T-helper 17 cell (primary cell): ENCODE measurements around the gene ZC3H7B. TPM values are rescaled to one million over a fixed set of nuclear protein-coding genes. Genes with fewer than 3 reads are reported as not detected.
"Not testable (repeated sequence)": the region's sequence is repeated elsewhere in the genome, so short reads cannot be mapped to it uniquely, and the experiment has no call there.

Experiments
- ATAC-seq: fragments of 150-1000 bp; cut with Tn5 transposase; 2 replicates; pipeline ENCODE4 v1.10.0; 2021; ENCODE audit warnings: mild to moderate bottlenecking, moderate library complexity
- DNase-seq, 3 donors: peaks; one replicate each; pipeline versions ENCODE4 v3.0.0 to v3.0.0-alpha.2; 2020 to 2021
- H3K9me3 ChIP-seq: one replicate; pipeline ENCODE4 v1.7.0; 2013; ENCODE audit warnings: low read length, mild to moderate bottlenecking; ENCODE audit not compliant: control insufficient read depth, poor library complexity, severe bottlenecking
- H3K27ac Mint-ChIP-seq: one replicate; pipeline ENCODE4 v1.8.0; 2022; ENCODE audit warnings: mild to moderate bottlenecking, moderate library complexity, mixed read lengths
- H3K27me3 Mint-ChIP-seq: one replicate; pipeline ENCODE4 v1.8.0; 2022; ENCODE audit warnings: mixed read lengths
- H3K36me3 Mint-ChIP-seq: one replicate; pipeline ENCODE4 v1.8.0; 2022; ENCODE audit warnings: low read depth, mixed read lengths
- H3K4me1 Mint-ChIP-seq: one replicate; pipeline ENCODE4 v1.8.0; 2022; ENCODE audit warnings: mild to moderate bottlenecking, mixed read lengths
- H3K4me3 Mint-ChIP-seq: one replicate; pipeline ENCODE4 v1.8.0; 2022; ENCODE audit warnings: mild to moderate bottlenecking, moderate library complexity, mixed read lengths
- total RNA-seq, 4 donors: library from RNA in 2 of 4; stranded (reverse) in 2 of 4; gene quantifications; one replicate each; pipeline ENCODE4 v1.2.3 and lab custom pipeline; 2022 to 2026

The ZC3H7B gene
- total RNA-seq, result 10 to 100 TPM; 33.5 to 35.9 TPM
- total RNA-seq (lab: John Stamatoyannopoulos, UW), result 109 to 121 reads per million in 2 donors

GRCh38 chr22:41301085-41302020 lies at the start of gene ZC3H7B:
TSS of gene ZC3H7B (plus strand) at chr22:41301525. CDS start at chr22:41320661, 19,136 bp downstream.
- H3K4me1 Mint-ChIP-seq, result peaks cover 23% of the 10 kb centered on the region
- peak; percentile 97 for ATAC-seq
- peak; percentile 82 to 84 (median 83) for DNase-seq
- no peaks in the 10 kb centered on the region for H3K9me3 ChIP-seq
- peak within 1 kb of the TSS; percentile 93 for H3K27ac Mint-ChIP-seq
- H3K4me3 Mint-ChIP-seq, result peak within 1 kb of the TSS; percentile 89
- no peaks in the 10 kb centered on the region for H3K27me3 Mint-ChIP-seq
- H3K36me3 Mint-ChIP-seq, result no peaks in the 10 kb centered on the region

GRCh38 chr22:41252365-41252764 lies 49.0 kb upstream of the ZC3H7B start:
- no peak for DNase-seq
- H3K4me1 Mint-ChIP-seq, result peaks cover 2% of the 10 kb centered on the region
- ATAC-seq, result no peak
- H3K4me3 Mint-ChIP-seq, result no peak overlapping the region
- H3K27ac Mint-ChIP-seq, result no peak overlapping the region
- no peaks in the 10 kb centered on the region for H3K27me3 Mint-ChIP-seq
- peaks cover 5% of the 10 kb centered on the region for H3K36me3 Mint-ChIP-seq
- no peaks in the 10 kb centered on the region for H3K9me3 ChIP-seq

- H3K4me3 Mint-ChIP-seq, result no peak overlapping the region
- H3K36me3 Mint-ChIP-seq, result peaks cover 7% of the 10 kb centered on the region
- DNase-seq (no peak), ATAC-seq (no peak)
- peaks cover 2% of the 10 kb centered on the region for H3K4me1 Mint-ChIP-seq
- H3K27ac Mint-ChIP-seq, result peak overlapping the region; percentile 88
- no peaks in the 10 kb centered on the region for H3K27me3 Mint-ChIP-seq
- no peaks in the 10 kb centered on the region for H3K9me3 ChIP-seq
These were observed 47.1 kb upstream of the ZC3H7B start for GRCh38 chr22:41254230-41254629.

- no peaks in the 10 kb centered on the region for H3K9me3 ChIP-seq
- Mint-ChIP-seq H3K4me1 (peaks cover 2% of the 10 kb centered on the region), H3K36me3 (peaks cover 5% of the 10 kb centered on the region), H3K4me3 (no peak overlapping the region), H3K27me3 (no peaks in the 10 kb centered on the region), H3K27ac (peak overlapping the region; percentile 37)
- ATAC-seq (no peak), DNase-seq (no peak)
These were observed 44.8 kb upstream of the ZC3H7B start for GRCh38 chr22:41256254-41257253.

- ATAC-seq (no peak), DNase-seq (no peak)
- H3K27me3 Mint-ChIP-seq, result no peaks in the 10 kb centered on the region
- H3K27ac Mint-ChIP-seq, result peak overlapping the region; percentile 37
- H3K4me3 Mint-ChIP-seq, result no peak overlapping the region
- no peaks in the 10 kb centered on the region for H3K9me3 ChIP-seq
- peaks cover 5% of the 10 kb centered on the region for H3K36me3 Mint-ChIP-seq
- H3K4me1 Mint-ChIP-seq, result peaks cover 2% of the 10 kb centered on the region
These were observed 43.6 kb upstream of the ZC3H7B start for GRCh38 chr22:41257696-41258095.

GRCh38 chr22:41259756-41260155 lies 41.6 kb upstream of the ZC3H7B start:
- not testable (repeated sequence) for H3K27ac Mint-ChIP-seq, DNase-seq, ATAC-seq, H3K36me3 Mint-ChIP-seq, H3K9me3 ChIP-seq, H3K4me3 Mint-ChIP-seq, H3K4me1 Mint-ChIP-seq, H3K27me3 Mint-ChIP-seq

- DNase-seq (no peak), ATAC-seq (no peak)
- no peaks in the 10 kb centered on the region for H3K27me3 Mint-ChIP-seq
- no peak overlapping the region for H3K4me3 Mint-ChIP-seq
- H3K9me3 ChIP-seq, result no peaks in the 10 kb centered on the region
- peaks cover 4% of the 10 kb centered on the region for H3K4me1 Mint-ChIP-seq
- H3K27ac Mint-ChIP-seq, result no peak overlapping the region
- H3K36me3 Mint-ChIP-seq, result peaks cover 2% of the 10 kb centered on the region
These were observed 40.5 kb upstream of the ZC3H7B start for GRCh38 chr22:41260871-41261270.

GRCh38 chr22:41261541-41262249 lies 39.6 kb upstream of the ZC3H7B start:
- H3K9me3 ChIP-seq, result no peaks in the 10 kb centered on the region
- ATAC-seq (no peak), DNase-seq (no peak)
- H3K4me1 Mint-ChIP-seq, result peaks cover 7% of the 10 kb centered on the region
- H3K27me3 Mint-ChIP-seq, result no peaks in the 10 kb centered on the region
- no peak overlapping the region for H3K4me3 Mint-ChIP-seq
- H3K36me3 Mint-ChIP-seq, result peaks cover 2% of the 10 kb centered on the region
- H3K27ac Mint-ChIP-seq, result peak overlapping the region; percentile 27

- Mint-ChIP-seq H3K4me3 (no peak overlapping the region), H3K4me1 (peaks cover 7% of the 10 kb centered on the region), H3K36me3 (peaks cover 2% of the 10 kb centered on the region), H3K27me3 (no peaks in the 10 kb centered on the region), H3K27ac (peak overlapping the region; percentile 27)
- DNase-seq, result no peak
- no peaks in the 10 kb centered on the region for H3K9me3 ChIP-seq
- ATAC-seq, result no peak
These were observed 39.0 kb upstream of the ZC3H7B start for GRCh38 chr22:41262250-41262765.

GRCh38 chr22:41263704-41264103 lies 37.6 kb upstream of the ZC3H7B start:
- Mint-ChIP-seq H3K4me1 (peaks cover 7% of the 10 kb centered on the region), H3K4me3 (peak overlapping the region; percentile 31), H3K27ac (peak overlapping the region; percentile 81), H3K36me3 (peaks cover 4% of the 10 kb centered on the region), H3K27me3 (no peaks in the 10 kb centered on the region)
- ATAC-seq (no peak), DNase-seq (no peak)
- no peaks in the 10 kb centered on the region for H3K9me3 ChIP-seq

- H3K4me1 Mint-ChIP-seq, result peaks cover 7% of the 10 kb centered on the region
- DNase-seq, result no peak
These were observed 36.9 kb upstream of the ZC3H7B start for GRCh38 chr22:41264408-41264941.

GRCh38 chr22:41267958-41268357 lies 33.4 kb upstream of the ZC3H7B start:
- no peak for ATAC-seq
- no peak overlapping the region for H3K27ac Mint-ChIP-seq
- H3K36me3 Mint-ChIP-seq, result peaks cover 2% of the 10 kb centered on the region
- peaks cover 7% of the 10 kb centered on the region for H3K4me1 Mint-ChIP-seq
- no peak for DNase-seq
- H3K27me3 Mint-ChIP-seq, result no peaks in the 10 kb centered on the region
- H3K4me3 Mint-ChIP-seq, result no peak overlapping the region
- H3K9me3 ChIP-seq, result no peaks in the 10 kb centered on the region

More at GRCh38 chr22:41264408-41264941, 36.9 kb upstream of the ZC3H7B start:
- no peaks in the 10 kb centered on the region for H3K27me3 Mint-ChIP-seq
- H3K4me3 Mint-ChIP-seq, result no peak overlapping the region
- H3K27ac Mint-ChIP-seq, result peak overlapping the region; percentile 14
- peaks cover 2% of the 10 kb centered on the region for H3K36me3 Mint-ChIP-seq
- no peaks in the 10 kb centered on the region for H3K9me3 ChIP-seq
- ATAC-seq, result no peak
